HG03571 (cell line): Measurements from ENCODE around the gene WBP1L.
"Not testable (repeated sequence)": the region's sequence is repeated elsewhere in the genome, so short reads cannot be mapped to it uniquely, and the experiment has no call there.

Experiments
- ATAC-seq: cut with Tn5 transposase; IDR thresholded peaks from one replicate; pipeline ENCODE4 v1.9.1; 2021; ENCODE audit not compliant: unreplicated experiment

The WBP1L gene

DNA sequence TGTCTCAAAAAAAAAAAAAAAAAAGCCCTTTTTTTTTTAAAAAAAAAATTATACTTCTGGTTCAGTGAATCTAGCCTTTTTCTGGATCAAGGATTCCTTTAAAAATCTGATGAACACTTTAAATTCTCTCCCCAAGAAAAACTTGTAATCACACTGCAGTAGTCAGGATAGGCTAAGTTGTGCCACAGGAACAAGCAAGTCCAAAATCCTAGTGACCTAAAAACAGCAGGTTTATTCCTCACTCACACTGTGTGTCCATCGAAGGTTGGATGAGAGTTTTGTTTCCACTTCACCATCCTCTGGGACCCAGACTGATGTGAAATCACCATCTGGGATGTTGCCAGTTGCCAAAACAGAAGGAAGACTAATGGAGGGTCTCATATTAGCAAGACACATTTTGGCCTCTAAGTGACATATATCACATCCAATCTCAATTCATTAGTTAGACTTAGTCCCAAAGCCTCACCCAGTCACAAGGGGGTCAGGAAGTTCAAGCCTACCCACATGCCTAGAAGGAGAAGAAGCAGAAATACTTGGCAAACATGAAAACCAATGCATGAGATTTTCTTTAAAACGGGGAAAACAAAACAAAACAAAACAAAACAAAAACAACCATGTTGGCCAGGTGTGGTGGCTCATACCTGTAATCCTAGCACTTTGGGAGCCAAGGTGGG lies 60.8 kb downstream of the WBP1L start:
- no peak for ATAC-seq

DNA sequence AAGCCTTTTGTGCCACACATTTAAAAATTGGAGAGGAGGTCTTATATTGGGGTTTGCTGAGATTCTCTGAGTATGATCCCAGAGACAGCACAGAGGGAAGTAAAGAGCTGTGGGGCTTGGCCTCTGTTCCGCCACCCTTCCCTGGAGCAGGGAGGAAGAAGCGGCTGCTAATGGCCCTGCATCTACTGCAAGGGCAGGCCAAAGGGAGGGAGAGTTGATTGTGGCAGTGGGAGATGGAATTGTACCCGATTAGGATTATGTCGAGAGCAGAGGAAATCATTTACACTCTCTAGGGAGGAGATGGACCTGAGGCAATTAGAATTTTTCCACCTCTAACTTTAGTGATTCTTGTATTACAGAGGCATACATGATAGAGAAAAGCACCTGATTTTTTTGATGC lies 64.6 kb downstream of the WBP1L start:
- ATAC-seq, result no peak

DNA sequence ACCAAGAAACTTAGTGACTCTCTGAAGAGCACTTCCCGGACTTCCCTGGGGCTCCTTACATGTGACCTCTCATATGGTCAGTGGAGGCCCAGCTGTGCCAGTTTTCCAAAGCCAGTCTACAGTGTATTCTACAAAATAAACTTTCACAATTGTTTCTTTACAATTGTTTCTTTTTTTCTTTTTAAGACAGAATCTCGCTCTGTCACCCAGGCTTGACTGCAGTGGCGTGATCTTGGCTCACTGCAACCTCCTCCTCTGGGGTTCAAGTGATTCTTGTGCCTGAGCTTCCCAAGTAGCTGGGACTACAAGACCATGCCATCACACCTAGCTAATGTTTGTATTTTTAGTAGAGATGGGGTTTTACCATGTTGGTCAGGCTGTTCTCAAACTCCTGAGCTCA lies 67.6 kb downstream of the WBP1L start:
- no peak for ATAC-seq

DNA sequence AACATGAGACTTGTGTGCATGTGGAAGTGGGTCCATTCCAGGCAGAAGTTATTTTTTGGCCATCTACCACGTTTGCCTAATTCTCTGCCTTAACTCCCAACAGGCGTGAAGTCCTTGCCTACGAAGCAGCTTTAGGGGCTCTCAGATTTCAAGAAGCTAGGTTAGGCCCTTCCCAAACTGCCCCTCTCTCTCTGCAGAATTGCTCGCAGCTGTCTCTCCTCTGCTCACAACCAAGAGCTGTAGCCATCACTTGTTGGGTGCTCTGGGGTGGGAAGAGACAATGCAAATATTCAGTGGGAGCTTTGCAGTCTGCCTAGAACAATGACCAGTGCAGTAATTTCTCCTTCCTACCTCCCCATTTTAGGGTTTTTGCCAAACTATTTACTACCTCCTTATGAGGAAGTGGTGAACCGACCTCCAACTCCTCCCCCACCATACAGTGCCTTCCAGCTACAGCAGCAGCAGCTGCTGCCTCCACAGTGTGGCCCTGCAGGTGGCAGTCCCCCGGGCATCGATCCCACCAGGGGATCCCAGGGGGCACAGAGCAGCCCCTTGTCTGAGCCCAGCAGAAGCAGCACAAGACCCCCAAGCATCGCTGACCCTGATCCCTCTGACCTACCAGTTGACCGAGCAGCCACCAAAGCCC lies 68.6 kb downstream of the WBP1L start:
- no peak for ATAC-seq

DNA sequence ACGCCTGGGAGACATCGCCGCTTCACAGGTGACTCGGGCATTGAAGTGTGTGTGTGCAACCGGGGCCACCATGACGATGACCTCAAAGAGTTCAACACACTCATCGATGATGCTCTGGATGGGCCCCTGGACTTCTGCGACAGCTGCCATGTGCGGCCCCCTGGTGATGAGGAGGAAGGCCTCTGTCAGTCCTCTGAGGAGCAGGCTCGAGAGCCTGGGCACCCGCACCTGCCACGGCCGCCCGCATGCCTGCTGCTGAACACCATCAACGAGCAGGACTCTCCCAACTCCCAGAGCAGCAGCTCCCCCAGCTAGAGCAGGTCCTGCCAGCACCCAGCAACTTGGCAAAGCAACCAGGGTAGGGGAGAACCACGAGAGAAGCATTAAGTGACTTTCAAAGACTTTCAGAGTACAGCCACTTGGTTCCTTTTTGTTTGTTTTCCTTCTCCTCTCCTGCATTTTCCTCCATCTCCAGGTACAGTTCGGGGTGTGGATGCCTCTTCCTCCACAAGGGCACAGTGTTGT lies 69.3 kb downstream of the WBP1L start:
- no peak for ATAC-seq

DNA sequence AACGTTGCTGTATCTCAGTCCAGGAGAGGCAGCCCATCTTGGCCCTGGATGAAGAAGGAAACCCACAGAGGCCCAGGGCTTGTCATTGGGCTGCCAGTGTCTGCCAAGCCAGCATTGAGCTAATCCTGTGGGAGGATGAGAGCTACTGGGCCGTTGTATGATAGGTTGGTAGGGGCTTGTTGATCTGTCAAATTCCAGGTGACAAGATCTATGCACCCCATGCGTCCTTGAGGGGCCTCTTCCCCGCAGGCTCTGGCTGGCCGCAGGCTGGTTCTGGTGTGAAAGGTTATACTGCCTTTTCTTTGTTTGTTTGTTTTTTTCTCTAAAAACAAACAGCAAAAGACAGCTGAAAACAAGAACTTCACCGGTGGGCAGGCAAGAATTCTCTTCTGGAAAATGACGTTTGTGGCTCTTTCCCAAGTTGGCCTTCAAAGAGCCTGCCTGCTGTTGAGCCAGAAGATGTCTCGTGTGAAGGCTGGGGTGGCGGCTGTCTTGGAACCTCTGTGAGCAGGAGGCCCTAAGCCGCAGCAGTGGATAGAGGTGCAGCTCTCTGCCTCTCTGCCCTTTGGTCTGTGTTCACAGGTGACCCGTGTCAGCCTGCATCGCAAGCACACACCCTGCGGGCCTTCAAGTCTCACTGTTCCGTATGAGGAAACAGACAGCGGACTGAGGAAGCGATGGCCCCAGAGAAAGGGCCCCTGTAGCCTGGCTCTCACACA lies 70.1 kb downstream of the WBP1L start:
- ATAC-seq, result no peak

DNA sequence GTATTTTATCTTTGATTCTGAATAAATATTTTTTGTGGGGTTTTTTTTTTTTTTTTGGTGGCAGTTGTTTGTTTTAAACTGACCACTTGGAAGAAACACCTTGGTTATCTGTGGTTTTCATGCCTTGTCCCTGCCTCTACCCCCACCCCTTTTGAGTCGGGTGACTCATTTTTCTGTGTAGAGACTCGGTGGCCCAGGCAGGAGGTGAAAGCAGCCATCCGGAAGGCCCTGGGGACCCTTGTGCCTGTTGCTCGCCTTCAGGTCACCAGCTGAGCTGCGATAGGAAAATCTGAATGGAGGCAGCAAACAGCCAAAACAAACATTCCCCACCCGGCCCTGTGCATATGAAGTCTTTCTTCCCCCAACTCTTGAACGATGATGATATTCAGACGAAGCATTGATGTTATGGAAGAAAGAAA lies 70.7 kb downstream of the WBP1L start:
- no peak for ATAC-seq

DNA sequence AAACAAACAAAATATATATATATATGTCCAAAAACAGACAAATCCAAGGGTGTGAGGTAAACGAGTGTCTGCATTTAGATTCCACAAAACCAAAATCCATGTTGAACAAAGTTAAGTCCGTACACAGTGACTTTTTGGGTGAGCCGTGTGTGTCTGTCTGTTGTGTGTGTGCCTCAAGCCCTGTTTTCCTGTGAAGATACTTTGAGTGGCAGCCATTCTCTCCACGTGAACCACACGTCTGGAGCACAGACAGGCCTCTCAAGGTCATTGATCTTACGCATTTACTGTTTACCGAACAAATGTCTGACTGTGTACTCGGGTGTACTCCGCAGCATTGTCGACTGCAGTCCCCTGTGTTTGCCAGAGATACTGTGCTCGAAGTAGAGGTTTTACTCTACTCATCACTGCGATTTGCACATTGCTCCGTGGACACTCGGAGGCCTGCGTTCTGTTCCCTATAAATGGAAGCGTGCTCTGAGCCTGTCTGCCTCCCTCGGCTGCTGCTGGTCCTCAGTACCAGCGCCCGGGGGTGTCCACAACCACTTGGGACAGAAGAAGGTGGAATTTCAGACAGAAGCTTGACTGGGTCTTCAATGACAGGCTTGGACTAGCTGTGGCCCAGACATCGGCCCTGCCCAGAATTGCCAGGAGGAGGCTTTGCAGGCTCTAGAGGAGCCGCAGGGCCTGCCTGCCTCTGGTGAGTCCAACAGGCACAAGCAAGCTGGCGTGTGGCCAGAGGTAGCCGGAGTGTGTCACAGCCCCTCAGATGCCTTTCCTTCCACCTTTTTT lies 71.3 kb downstream of the WBP1L start:
- no peak for ATAC-seq

DNA sequence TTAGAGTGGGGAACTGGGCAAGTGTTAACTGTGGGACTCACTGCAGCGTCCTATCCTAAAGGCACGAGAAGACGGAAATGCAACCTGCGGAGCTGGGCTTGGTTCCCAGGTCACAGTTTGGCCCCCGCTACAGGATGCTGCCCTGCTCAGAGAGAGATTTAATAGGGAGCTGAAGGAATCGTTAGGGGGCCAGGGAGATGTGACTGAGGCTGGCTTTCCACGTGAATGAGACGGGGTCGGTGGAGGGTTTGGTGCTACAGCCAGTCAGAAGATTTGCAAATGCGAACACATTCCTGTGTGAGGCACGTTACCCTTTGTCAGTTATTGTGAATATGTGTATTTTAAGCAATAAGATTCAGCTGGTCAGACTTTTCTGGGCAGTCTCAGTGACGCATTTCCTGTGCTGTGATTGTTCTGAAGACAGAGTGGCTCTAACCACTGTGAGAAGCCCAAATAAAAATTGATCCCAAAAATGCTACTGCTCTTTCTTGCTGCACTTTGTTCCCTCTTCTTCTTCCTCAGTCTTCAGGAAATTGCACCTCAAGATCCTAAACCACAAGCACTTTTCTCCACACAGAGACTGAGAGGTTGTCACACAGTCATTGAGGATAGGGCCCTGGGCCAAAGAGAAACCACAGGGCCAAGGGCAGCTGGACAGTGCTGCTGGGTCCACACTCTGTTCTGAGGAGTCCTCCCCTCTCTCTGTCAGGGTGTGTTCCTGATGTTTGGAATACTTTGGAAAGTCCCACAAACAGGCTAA lies 72.2 kb downstream of the WBP1L start:
- no peak for ATAC-seq

GRCh38 chr10:102817175-102817574 lies 73.4 kb downstream of the WBP1L start:
- no peak for ATAC-seq

GRCh38 chr10:102819054-102819453 lies 75.3 kb downstream of the WBP1L start:
- no peak for ATAC-seq

DNA sequence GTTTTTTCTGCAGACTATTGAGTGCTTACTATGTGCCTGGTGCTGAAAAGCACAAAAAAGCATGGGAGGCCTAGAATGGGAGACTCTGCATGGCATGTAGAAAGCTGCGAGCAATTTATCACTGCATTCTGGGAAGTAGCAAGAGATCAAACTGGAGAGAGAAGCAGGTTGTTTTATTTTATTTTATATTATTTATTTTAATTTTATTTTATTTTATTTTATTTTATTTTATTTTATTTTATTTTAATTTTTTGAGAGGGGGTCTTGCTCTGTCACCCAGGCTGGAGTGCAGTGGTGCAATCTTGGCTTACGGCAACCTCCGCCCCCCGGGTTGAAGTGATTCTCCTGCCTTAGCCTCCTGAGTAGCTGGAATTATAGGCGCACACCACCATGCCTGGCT lies 76.3 kb downstream of the WBP1L start:
- ATAC-seq, result not testable (repeated sequence)

DNA sequence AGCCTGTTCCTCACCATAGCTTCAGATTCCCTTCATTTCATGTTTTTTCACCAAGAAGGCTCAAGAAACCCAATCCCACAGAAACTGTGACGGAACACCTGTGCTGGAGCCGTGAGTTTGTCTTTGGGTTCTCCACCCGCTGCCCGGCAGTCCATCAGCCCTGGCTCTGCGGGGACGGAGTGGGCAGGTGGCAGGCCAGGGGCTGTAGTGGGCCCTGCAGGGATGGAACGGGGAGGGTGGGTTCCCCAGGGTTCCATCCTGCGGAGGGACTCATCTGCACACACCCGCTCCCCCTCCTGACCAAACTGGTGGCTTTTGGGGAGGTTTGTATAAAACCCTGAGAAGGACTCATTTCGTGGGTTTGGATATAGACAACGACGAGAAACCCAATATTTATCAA lies 78.5 kb downstream of the WBP1L start:
- no peak for ATAC-seq

DNA sequence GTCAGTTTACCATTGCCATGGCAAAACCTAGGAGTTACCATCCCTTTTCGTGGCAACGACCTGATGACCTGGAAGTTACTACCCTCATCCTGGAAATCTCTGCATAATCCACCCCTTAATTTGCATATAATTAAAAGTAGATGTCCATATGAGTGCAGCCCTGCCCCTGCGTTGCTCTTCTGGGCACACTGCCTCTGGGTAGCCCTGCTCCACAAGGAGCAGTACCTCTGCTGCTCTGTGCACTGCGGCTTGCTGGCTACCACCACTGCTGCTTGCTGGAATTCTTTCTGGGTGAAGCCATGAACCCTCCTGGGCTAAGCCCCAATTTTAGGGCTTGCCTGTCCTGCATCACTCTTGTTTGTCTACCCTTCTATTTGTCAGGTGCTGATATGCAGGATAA lies 80.9 kb downstream of the WBP1L start:
- ATAC-seq, result no peak

DNA sequence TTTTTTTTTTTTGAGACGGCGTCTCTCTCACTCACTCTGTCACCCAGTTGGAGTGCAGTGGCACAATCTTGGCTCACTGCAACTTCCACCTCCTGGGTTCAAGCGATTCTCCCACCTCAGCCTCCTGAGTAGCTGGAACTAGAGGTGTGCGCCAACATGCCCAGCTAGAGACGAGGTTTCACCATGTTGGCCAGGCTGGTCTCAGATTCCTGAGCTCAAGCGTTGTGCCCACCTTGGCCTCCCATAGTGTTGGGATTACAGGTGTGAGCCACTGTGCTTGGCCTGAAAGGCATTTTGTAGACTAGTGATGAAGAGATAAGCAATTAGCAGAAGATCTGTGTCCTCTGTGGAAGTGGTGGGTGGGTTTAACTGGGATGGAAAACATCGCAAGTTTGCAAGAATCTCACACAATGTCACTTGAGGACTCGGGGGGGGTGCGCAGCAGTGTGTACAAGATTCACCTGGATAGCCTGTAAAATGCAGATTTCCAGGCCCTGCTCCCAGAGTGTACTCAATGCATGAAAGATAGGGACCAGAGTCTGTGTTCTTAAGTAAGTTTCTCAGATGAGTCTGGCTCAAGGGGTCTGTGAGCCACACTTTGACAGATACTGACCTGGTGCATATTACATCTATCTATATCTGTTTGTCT lies 82.5 kb downstream of the WBP1L start:
- ATAC-seq, result no peak

DNA sequence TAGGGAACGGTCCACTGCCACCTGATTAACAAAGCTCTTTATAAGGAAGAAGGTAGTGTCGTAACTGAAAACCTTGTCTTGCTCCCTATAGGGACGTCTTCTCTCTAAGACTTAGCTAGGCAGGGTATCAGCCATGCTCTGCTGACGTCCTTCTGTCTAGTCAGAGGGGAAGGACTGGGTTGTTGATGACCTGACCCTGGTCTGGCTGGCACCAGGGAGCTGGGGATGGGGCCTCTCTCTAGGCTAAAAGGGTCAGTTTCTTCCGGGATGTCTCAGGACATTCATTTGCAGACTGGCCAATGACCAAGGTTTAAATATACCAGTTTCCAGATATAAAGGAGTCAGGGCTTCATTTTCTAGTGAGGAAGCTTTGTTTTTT lies 83.8 kb downstream of the WBP1L start:
- ATAC-seq, result no peak

DNA sequence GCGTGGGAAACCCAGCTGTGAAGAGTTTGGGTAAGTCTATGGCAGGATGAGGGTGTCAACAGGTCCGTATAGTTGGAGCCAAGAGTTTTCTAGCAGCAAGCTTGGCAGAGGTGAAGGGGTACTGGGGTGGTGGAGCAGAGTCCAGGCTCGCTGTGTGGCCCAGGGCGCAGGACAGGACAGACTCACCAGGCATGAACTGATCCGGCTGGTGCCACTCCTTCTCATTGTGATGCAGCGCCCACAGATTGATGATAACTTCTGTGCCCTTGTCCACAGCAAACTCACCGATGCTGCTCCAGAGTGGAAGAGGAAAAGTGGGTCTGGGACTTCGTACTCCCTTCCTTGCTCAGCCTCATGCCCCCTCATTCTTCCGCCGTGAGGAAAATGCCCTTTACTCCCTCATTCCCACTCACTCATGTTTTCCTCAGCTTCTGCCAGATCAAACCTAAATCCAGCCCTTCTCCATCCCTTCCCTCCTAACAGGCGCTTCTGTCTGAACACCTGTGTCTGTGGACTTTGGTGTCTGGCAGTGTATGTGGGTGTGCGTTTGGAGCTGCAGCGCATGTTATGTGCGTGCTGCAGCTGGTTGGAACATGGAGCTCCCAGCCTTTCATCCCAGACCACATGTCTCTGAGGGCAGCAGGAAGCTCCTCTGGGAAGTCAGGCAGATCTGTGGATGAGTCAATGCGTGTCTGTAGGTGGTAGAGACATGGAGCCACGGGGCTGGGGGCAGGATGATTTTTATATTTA lies 87.7 kb downstream of the WBP1L start:
- no peak for ATAC-seq

GRCh38 chr10:102832248-102832647 lies 88.5 kb downstream of the WBP1L start:
- no peak for ATAC-seq

- no peak for ATAC-seq
These were observed 89.2 kb downstream of the WBP1L start for GRCh38 chr10:102832987-102833386.
